Right lobe of liver (tissue), 6 donors: ENCODE data around the gene GPATCH8. TPM values are rescaled to one million over a fixed set of nuclear protein-coding genes. Genes with fewer than 3 reads are reported as not detected.
"Not testable (repeated sequence)": the region's sequence is repeated elsewhere in the genome, so short reads cannot be mapped to it uniquely, and the experiment has no call there.

Experiments
- ATAC-seq, 4 donors: fragments of 200-7000 bp; cut with Tn5 transposase; one replicate each; pipeline ENCODE4 v1.9.1; 2020; ENCODE audit warnings: mild to moderate bottlenecking in 4 of 4, moderate library complexity in 4 of 4
- DNase-seq, 3 donors: peaks; one replicate each; pipeline ENCODE4 v3.0.0-alpha.2; 2020
- H3K27ac ChIP-seq, 3 donors: fragments of 200-600 bp; one replicate each; pipeline ENCODE4 v1.8.0; 2022
- H3K27me3 ChIP-seq, 2 donors: fragments of 200-600 bp; one replicate each; pipeline ENCODE4 v1.8.0; 2022
- H3K36me3 ChIP-seq, 4 donors: fragments of 200-600 bp; sonication (generic) in 1 of 4; one replicate each; pipeline versions ENCODE4 v1.5.1 to v1.8.0; 2017 to 2022; ENCODE audit warnings: control low read depth in 1 of 4
- H3K4me1 ChIP-seq, 4 donors: fragments of 200-600 bp; sonication (generic) in 1 of 4; one replicate each; pipeline versions ENCODE4 v1.5.1 to v1.8.0; 2017 to 2022; ENCODE audit warnings: control low read depth in 1 of 4
- H3K4me3 ChIP-seq, 3 donors: fragments of 200-600 bp; one replicate each; pipeline ENCODE4 v1.8.0; 2022
- H3K9me3 ChIP-seq, 4 donors: fragments of 200-600 bp; sonication (generic) in 1 of 4; one replicate each; pipeline versions ENCODE4 v1.5.1 to v1.8.0; 2017 to 2022; ENCODE audit warnings: control low read depth in 1 of 4
- POLR2A ChIP-seq: fragments of 450-650 bp; IDR thresholded peaks from one replicate; pipeline ENCODE4 v1.6.1; 2017; ENCODE audit warnings: antibody characterized with exemption, mild to moderate bottlenecking
- WGBS: methylation state at CpG from one replicate; pipeline ENCODE4 v1.1.6; 2018; ENCODE audit warnings: low coverage, low lambda C conversion rate; ENCODE audit not compliant: insufficient coverage; ENCODE audit errors: missing lambda C conversion rate; 5-methylcytosine and 5-hydroxymethylcytosine counted together
- intact Hi-C, 2 donors: fragments of 100-400 bp; cut with DNase I; formaldehyde crosslinking; loops; one replicate each; pipeline versions ENCODE4 v1.11.2 to v1.14.1; 2022
- total RNA-seq, 6 experiments: library from RNA; depleted of rRNA in 2 of 6; stranded (reverse); fragments of >200 nt in 2 of 6; fragmentation: NEBNext Ultra II Directional in 3 of 6; extraction: Animal tissue kit (Norgen Biotek cat#: 25700) in 3 of 6; gene quantifications; one replicate each; pipeline versions ENCODE4 v1.1.0 to v1.2.4, GENCODE V29; 2016 to 2023
- TF ChIP-seq, protein P1 (sequence below), 4 donors: fragments of 200-600 bp in 3 of 4; fragments of 450-650 bp in 1 of 4; IDR thresholded peaks; one replicate each; pipeline versions ENCODE4 v1.5.1 to v1.8.0; 2016 to 2022; ENCODE audit warnings: antibody characterized with exemption in 4 of 4, mild to moderate bottlenecking in 2 of 4
- donor health status: DM: no; HTN: yes; CAD: no.
- donor health status: DM: no; HTN: no; CAD: no.
- donor health status: DM: no; HTN: no; CAD: no.
- donor health status: DM: no; HTN: yes; CAD: no.
- donor health status: DM: no; HTN: yes; CAD: no.

The GPATCH8 gene
- total RNA-seq, 6 experiments from 2014 or later = 8.1 to 14.4 (median 13.1) TPM

DNA sequence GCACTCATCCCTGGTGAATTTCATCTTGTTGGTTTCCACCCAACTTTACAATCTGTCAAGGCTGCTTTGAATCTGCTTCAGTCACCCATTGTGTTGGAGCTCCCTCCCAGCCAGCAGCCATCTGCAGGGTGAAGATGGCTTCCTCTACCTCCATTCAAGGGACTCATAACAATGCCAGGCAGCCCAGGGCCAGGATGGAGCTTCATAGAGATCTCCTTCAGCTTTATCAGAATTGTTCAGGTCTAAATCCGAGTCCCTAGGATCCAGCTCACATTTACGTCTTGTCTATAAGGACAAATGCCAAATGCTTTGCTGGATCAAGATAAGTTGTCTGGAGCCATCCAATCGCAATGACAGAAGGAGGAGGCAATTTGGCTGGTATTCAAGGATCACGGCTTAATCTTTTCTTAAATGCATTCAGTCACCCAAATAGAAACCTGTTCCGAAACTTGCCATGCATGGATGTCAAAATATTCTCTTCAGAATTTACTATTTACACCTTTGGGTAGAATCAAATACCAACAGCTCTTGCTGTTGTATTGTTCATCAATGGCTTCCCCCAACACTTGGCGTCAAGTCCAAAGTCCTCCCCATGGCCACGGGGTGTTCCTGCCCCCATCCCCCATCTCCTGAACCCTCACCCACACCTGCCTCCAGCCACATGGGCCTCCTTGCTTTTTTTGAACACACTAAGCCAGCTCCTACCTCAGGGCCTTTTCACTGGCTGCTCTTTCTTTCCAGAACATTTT lies 135.8 kb downstream of the GPATCH8 start:
- no peaks in the 10 kb centered on the region for H3K9me3 ChIP-seq
- H3K4me1 ChIP-seq = peaks cover 0 to 6% (median 0%) of the 10 kb centered on the region in 4 donors
- no peak for DNase-seq
- H3K27me3 ChIP-seq = no peaks in the 10 kb centered on the region
- no peak overlapping the region for H3K4me3 ChIP-seq
- WGBS = 67% methylated on average over 7 of the region's 7 CpGs
- TF ChIP-seq, protein P1, sequence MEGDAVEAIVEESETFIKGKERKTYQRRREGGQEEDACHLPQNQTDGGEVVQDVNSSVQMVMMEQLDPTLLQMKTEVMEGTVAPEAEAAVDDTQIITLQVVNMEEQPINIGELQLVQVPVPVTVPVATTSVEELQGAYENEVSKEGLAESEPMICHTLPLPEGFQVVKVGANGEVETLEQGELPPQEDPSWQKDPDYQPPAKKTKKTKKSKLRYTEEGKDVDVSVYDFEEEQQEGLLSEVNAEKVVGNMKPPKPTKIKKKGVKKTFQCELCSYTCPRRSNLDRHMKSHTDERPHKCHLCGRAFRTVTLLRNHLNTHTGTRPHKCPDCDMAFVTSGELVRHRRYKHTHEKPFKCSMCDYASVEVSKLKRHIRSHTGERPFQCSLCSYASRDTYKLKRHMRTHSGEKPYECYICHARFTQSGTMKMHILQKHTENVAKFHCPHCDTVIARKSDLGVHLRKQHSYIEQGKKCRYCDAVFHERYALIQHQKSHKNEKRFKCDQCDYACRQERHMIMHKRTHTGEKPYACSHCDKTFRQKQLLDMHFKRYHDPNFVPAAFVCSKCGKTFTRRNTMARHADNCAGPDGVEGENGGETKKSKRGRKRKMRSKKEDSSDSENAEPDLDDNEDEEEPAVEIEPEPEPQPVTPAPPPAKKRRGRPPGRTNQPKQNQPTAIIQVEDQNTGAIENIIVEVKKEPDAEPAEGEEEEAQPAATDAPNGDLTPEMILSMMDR (IDR thresholded peaks at IDR 0.05) = no peak
- no peak for TF ChIP-seq POLR2A
- no peak for ATAC-seq
- intact Hi-C loops = no loop called here
- no peak overlapping the region for H3K27ac ChIP-seq
- H3K36me3 ChIP-seq = no peaks in the 10 kb centered on the region

DNA sequence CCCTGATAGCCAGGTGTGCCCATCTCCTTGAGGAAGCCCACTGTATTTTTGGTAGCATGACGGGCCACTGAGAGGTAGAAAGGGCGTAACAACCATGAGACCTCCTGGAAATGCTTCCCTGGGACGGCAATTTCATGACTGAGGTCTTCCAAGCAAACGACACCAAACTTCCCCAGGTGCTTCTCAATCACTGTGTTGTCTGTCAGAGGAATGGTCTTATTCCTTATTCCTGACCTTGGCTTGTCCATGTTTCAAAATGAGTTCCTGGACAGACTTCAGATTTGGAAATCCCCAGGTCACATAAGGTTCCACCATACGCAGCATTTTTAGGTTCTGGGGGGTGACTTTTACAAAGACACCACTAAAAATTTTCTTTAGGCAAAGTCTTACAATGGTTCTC lies 138.2 kb downstream of the GPATCH8 start:
- H3K4me3 ChIP-seq, H3K4me1 ChIP-seq, DNase-seq, H3K27me3 ChIP-seq, H3K36me3 ChIP-seq, ATAC-seq, H3K9me3 ChIP-seq, intact Hi-C loops, H3K27ac ChIP-seq: not testable (repeated sequence)
- 69% methylated on average over 2 of the region's 5 CpGs for WGBS

DNA sequence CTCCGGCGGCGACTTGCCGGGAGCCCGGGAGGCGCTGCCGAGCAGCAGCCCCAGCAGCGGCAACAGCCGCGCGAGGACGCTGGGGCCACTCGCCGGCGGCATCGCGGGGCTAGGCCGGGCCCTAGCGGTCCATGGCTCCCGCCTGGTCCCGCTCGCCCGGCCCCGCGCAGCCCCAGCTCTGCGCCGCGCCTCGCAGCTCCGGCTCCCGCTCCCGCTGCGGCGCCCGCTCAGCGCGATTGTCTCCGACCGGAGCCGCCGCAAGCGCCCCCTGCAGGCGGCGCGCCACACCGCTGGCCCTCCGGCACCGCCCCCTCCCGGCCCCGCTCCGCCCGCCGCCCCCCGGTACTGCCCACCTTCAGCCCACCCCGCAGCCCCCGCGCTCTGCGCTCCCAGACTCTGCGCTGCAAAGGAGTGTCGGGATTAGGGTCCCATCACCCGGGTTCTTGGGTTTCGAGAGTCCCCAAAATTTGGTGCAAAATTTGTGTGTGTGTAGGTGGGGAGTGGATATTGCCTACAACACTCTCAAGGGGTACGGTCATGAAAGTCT lies 139.5 kb downstream of the GPATCH8 start, which contains the start of gene FAM171A2:
TSS of gene FAM171A2 (minus strand) at position 241 of the 547 bp plus-strand sequence. CDS start at position 102, 139 bp downstream.
- intact Hi-C loops = no loop called here
- H3K4me3 ChIP-seq = peak within 1 kb of the TSS; percentile 49 to 57 (median 50)
- peaks cover 0 to 6% (median 0%) of the 10 kb centered on the region in 4 donors for H3K4me1 ChIP-seq
- H3K27me3 ChIP-seq = no peaks in the 10 kb centered on the region
- TF ChIP-seq, protein P1 (IDR thresholded peaks at IDR 0.05) = peak; percentile 61 to 99 (median 75)
- no peak for TF ChIP-seq POLR2A
- DNase-seq (peak; percentile 52 to 72 (median 63)), ATAC-seq (peak; percentile 85 to 94 (median 89))
- no peaks in the 10 kb centered on the region for H3K9me3 ChIP-seq
- 1% methylated on average over 38 of the region's 63 CpGs for WGBS
- H3K36me3 ChIP-seq = no peaks in the 10 kb centered on the region
- H3K27ac ChIP-seq = no peak within 1 kb of the TSS

DNA sequence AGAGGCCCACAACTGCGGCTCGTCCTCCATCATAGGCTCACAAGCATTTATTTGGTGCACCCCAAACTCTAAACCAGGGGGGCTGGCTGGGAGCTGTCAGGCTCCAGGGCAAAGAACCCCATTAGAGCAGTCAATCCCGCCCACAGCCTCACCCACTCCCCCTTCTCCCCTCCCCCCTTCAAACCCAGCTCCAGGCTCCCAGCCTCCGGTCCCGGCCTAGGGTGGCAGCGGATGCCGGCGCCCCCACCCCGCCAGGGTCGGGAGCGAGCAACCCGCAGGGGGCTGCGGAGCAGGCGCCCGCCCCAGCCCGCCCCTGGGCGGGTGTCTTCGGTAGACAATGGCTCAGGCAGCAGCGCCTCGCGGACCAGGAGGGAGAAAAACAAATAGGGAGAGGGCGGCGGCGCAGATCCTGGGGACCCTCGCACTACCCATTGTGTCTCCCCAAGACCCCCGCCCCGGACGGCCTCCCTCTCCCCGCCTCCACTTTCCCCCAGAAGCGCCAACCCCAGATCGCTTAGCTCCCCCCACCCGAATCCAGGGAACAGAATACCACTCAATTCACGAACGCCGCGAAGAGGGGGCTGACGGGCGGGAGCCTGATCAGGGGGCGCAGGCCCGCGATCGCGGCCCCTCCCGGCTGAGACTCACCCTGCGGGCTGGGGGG lies 140.1 kb downstream of the GPATCH8 start:
- no peak overlapping the region for H3K27ac ChIP-seq
- peaks cover 0 to 6% (median 0%) of the 10 kb centered on the region in 4 donors for H3K4me1 ChIP-seq
- no peaks in the 10 kb centered on the region for H3K36me3 ChIP-seq
- ATAC-seq = peak; percentile 7 to 31 (median 26)
- peak in 1 of 3 donors; percentile 50 for DNase-seq
- intact Hi-C loops = no loop called here
- no peaks in the 10 kb centered on the region for H3K9me3 ChIP-seq
- 0% methylated on average over 13 of the region's 45 CpGs for WGBS
- no peaks in the 10 kb centered on the region for H3K27me3 ChIP-seq
- H3K4me3 ChIP-seq = peak overlapping the region; percentile 49 to 57 (median 50)
- TF ChIP-seq, protein P1 (IDR thresholded peaks at IDR 0.05) = no peak
- no peak for TF ChIP-seq POLR2A
